GM23248 (cell line): Measurements from ENCODE around the gene CTIF. TPM values are rescaled to one million over a fixed set of nuclear protein-coding genes. Genes with fewer than 3 reads are reported as not detected.

ENCODE experiments used
- DNase-seq: peaks from one replicate; pipeline ENCODE4 v3.0.0-alpha.2; 2015
- H2AFZ ChIP-seq: fragments of 200-600 bp; sonication (generic); 2 replicates; pipeline ENCODE4 v1.6.1; 2016; ENCODE audit warnings: antibody characterized with exemption
- H3F3A ChIP-seq: fragments of 200-600 bp; sonication (generic); 2 replicates; pipeline ENCODE4 v1.6.1; 2016; ENCODE audit warnings: mild to moderate bottlenecking, antibody characterized with exemption, mixed run types; ENCODE audit not compliant: insufficient read depth
- H3K27ac ChIP-seq: fragments of 200-600 bp; sonication (generic); 2 replicates; pipeline ENCODE4 v1.5.1; 2016; ENCODE audit warnings: mild to moderate bottlenecking
- H3K27me3 ChIP-seq: fragments of 200-600 bp; sonication (generic); replicated peaks from 2 replicates; pipeline ENCODE4 v1.6.1; 2016; ENCODE audit warnings: mild to moderate bottlenecking; ENCODE audit not compliant: insufficient read depth
- H3K36me3 ChIP-seq: fragments of 200-600 bp; sonication (generic); 2 replicates; pipeline ENCODE4 v1.6.1; 2016; ENCODE audit warnings: low read depth, mild to moderate bottlenecking
- H3K4me1 ChIP-seq: fragments of 200-600 bp; sonication (generic); 2 replicates; pipeline ENCODE4 v1.6.1; 2016; ENCODE audit warnings: mild to moderate bottlenecking; ENCODE audit not compliant: insufficient read depth
- H3K4me2 ChIP-seq: fragments of 200-600 bp; sonication (generic); one replicate; pipeline ENCODE4 v1.6.1; 2016; ENCODE audit warnings: mild to moderate bottlenecking; ENCODE audit not compliant: unreplicated experiment
- H3K4me3 ChIP-seq: fragments of 200-600 bp; sonication (generic); 2 replicates; pipeline ENCODE4 v1.5.1; 2016; ENCODE audit warnings: mild to moderate bottlenecking
- H3K79me2 ChIP-seq: fragments of 200-600 bp; sonication (generic); 2 replicates; pipeline ENCODE4 v1.6.1; 2016; ENCODE audit warnings: mild to moderate bottlenecking; ENCODE audit not compliant: insufficient read depth
- H3K9ac ChIP-seq: fragments of 200-600 bp; sonication (generic); 2 replicates; pipeline ENCODE4 v1.6.1; 2016; ENCODE audit warnings: mild to moderate bottlenecking
- H3K9me2 ChIP-seq: fragments of 200-600 bp; sonication (generic); 2 replicates; pipeline ENCODE4 v1.6.1; 2016; ENCODE audit warnings: mixed run types, mild to moderate bottlenecking, moderate library complexity; ENCODE audit not compliant: insufficient read depth
- H3K9me3 ChIP-seq: fragments of 200-600 bp; sonication (generic); one replicate; pipeline ENCODE4 v1.6.1; 2017; ENCODE audit warnings: low read depth
- H4K20me1 ChIP-seq: fragments of 200-600 bp; sonication (generic); 2 replicates; pipeline ENCODE4 v1.6.0; 2016; ENCODE audit not compliant: insufficient read depth
- EZH2 ChIP-seq: fragments of 200-600 bp; sonication (generic); IDR thresholded peaks from 2 replicates; pipeline ENCODE4 v1.6.1; 2018; ENCODE audit warnings: antibody characterized with exemption, mild to moderate bottlenecking; ENCODE audit not compliant: insufficient read depth, poor library complexity, severe bottlenecking
- EZH2phosphoT487 ChIP-seq: fragments of 200-600 bp; sonication (generic); IDR thresholded peaks from 2 replicates; pipeline ENCODE4 v1.6.1; 2018; ENCODE audit warnings: antibody characterized with exemption, moderate library complexity, mild to moderate bottlenecking, low read depth; ENCODE audit not compliant: insufficient read depth
- WGBS, 2 experiments: methylation state at CpG; one replicate each; pipeline ENCODE4 v1.1.6; 2015 to 2017; ENCODE audit warnings: low lambda C conversion rate in 2 of 2, low coverage in 1 of 2; ENCODE audit errors: missing lambda C conversion rate in 2 of 2; 5-methylcytosine and 5-hydroxymethylcytosine counted together
- in situ Hi-C: fragments of 300-500 bp; cut with MboI; formaldehyde crosslinking; loops from 2 replicates; pipeline ENCODE4 v1.15.0; 2020
- polyA plus RNA-seq: library from polyadenylated mRNA; unstranded; fragments of >200 nt; fragmentation: Nextera tagmentation; extraction: Ambion mirVana; gene quantifications from 2 replicates; pipeline ENCODE4 v1.2.1, GENCODE V29; 2016
- total RNA-seq: library from RNA; depleted of rRNA; stranded (reverse); fragments of >200 nt; shearing (Covaris generic); gene quantifications from 2 replicates; pipeline ENCODE4 v1.2.3, GENCODE V29; 2014

CTIF gene
- total and polyA plus RNA-seq, 2 experiments from 2014 or later = 21.5 to 46.8 TPM

- H3F3A ChIP-seq = peaks cover 14% of the 10 kb centered on the region
- TF ChIP-seq EZH2phosphoT487 (no peak), EZH2 (no peak)
- in situ Hi-C loops = no loop called here
- WGBS, 2 experiments = 39 to 46% methylated on average over 3 of the region's 3 CpGs
- no peaks in the 10 kb centered on the region for H3K9me2 ChIP-seq
- no peaks in the 10 kb centered on the region for H3K9me3 ChIP-seq
- peaks cover 3% of the 10 kb centered on the region for H3K79me2 ChIP-seq
- H3K9ac ChIP-seq = no peak overlapping the region
- no peaks in the 10 kb centered on the region for H3K36me3 ChIP-seq
- peak overlapping the region; percentile 36 for H3K4me2 ChIP-seq
- H3K4me1 ChIP-seq = peaks cover 26% of the 10 kb centered on the region
- H3K27me3 ChIP-seq = no peaks in the 10 kb centered on the region
- H3K4me3 ChIP-seq = no peak overlapping the region
- peak; percentile 59 for DNase-seq
- no peak overlapping the region for H3K27ac ChIP-seq
- no peak overlapping the region for H2AFZ ChIP-seq
- no peaks in the 10 kb centered on the region for H4K20me1 ChIP-seq
Measured at GRCh38 chr18:48534364-48534763, 4.5 kb upstream of the CTIF start.

- H4K20me1 ChIP-seq = no peaks in the 10 kb centered on the region
- no peak overlapping the region for H3K4me2 ChIP-seq
- H3K79me2 ChIP-seq = peaks cover 10% of the 10 kb centered on the region
- no peaks in the 10 kb centered on the region for H3K9me3 ChIP-seq
- no peaks in the 10 kb centered on the region for H3K36me3 ChIP-seq
- H3K27me3 ChIP-seq = no peaks in the 10 kb centered on the region
- peaks cover 13% of the 10 kb centered on the region for H3K4me1 ChIP-seq
- no peak for DNase-seq
- H3K4me3 ChIP-seq = no peak overlapping the region
- no peaks in the 10 kb centered on the region for H3K9me2 ChIP-seq
- H3K9ac ChIP-seq = no peak overlapping the region
- TF ChIP-seq EZH2phosphoT487 (no peak), EZH2 (no peak)
- in situ Hi-C loops = no loop called here
- no peak overlapping the region for H2AFZ ChIP-seq
- 0 out of 2 replicates have a peak, but pooled peaks cover 4% of the 10 kb centered on the region for H3F3A ChIP-seq
- 88 to 98% methylated on average over 2 of the region's 2 CpGs for WGBS, 2 experiments
- H3K27ac ChIP-seq = no peak overlapping the region
Measured at GRCh38 chr18:48535956-48536355, 2.9 kb upstream of the CTIF start.

- no peaks in the 10 kb centered on the region for H3K27me3 ChIP-seq
- H3K4me2 ChIP-seq = no peak overlapping the region
- peaks cover 14% of the 10 kb centered on the region for H3K4me1 ChIP-seq
- H3K9me2 ChIP-seq = no peaks in the 10 kb centered on the region
- no peaks in the 10 kb centered on the region for H3K9me3 ChIP-seq
- peaks cover 6% of the 10 kb centered on the region for H3F3A ChIP-seq
- H4K20me1 ChIP-seq = no peaks in the 10 kb centered on the region
- H3K27ac ChIP-seq = no peak overlapping the region
- H3K4me3 ChIP-seq = no peak overlapping the region
- no peak overlapping the region for H3K9ac ChIP-seq
- H3K36me3 ChIP-seq = no peaks in the 10 kb centered on the region
- in situ Hi-C loops = no loop called here
- H2AFZ ChIP-seq = no peak overlapping the region
- TF ChIP-seq EZH2 (no peak), EZH2phosphoT487 (no peak)
- WGBS, 2 experiments = 90 to 92% methylated on average over 6 of the region's 6 CpGs
- DNase-seq = no peak
- H3K79me2 ChIP-seq = peaks cover 12% of the 10 kb centered on the region
Measured at GRCh38 chr18:48536516-48536915, 2.3 kb upstream of the CTIF start.

- Histone ChIP-seq H2AFZ (peak overlapping the region; percentile 62), H3K9me3 (no peaks in the 10 kb centered on the region), H3K4me3 (peak overlapping the region; percentile 99), H3K36me3 (0 out of 2 replicates have a peak, but pooled peaks cover 3% of the 10 kb centered on the region), H3K79me2 (peaks cover 43% of the 10 kb centered on the region), H3K9me2 (no peaks in the 10 kb centered on the region), H3K4me2 (peak overlapping the region; percentile 79), H3K4me1 (peaks cover 37% of the 10 kb centered on the region), H4K20me1 (peaks cover 4% of the 10 kb centered on the region), H3K9ac (peak overlapping the region; percentile 98), H3K27ac (peak overlapping the region; percentile 92), H3F3A (peaks cover 21% of the 10 kb centered on the region), H3K27me3 (no peaks in the 10 kb centered on the region)
- in situ Hi-C loops = no loop called here
- whole genome bisulfite sequencing, 2 experiments = 1% methylated on average over 54 to 69 of the region's 70 CpGs
- peak; percentile 84 for DNase-seq
- TF ChIP-seq EZH2 (no peak), EZH2phosphoT487 (no peak)
Measured at GRCh38 chr18:48539406-48540250, 797 bp downstream of the CTIF start.
